Endothelial cell of umbilical vein (primary cell): ENCODE measurements around the gene RTN4RL1. TPM values are rescaled to one million over a fixed set of nuclear protein-coding genes. Genes with fewer than 3 reads are reported as not detected.

ENCODE experiments used
- BruUV-seq: library from RNA; stranded (reverse); fragments of 400-500 nt; replicated peaks from 2 replicates; lab custom pipeline; 2021; lab: Mats Ljungman, UMichigan
- CTCF ChIA-PET: fragments of 300-600, 350-600 bp; sonication (Branson Sonifier 250); formaldehyde crosslinking; loops from one replicate; lab custom pipeline; 2021; ENCODE audit warnings: antibody characterized with exemption, inconsistent platforms; lab: Charles Lee
- POLR2A ChIA-PET: fragments of 300-600, 350-600 bp; sonication (Branson Sonifier 250); formaldehyde crosslinking; loops from one replicate; lab custom pipeline; 2021; ENCODE audit warnings: antibody characterized with exemption, inconsistent platforms; lab: Charles Lee
- DNase-seq: peaks from one replicate; pipeline ENCODE4 v3.0.0-alpha.2; 2011; ENCODE audit warnings: low read depth, low spot score
- FAIRE-seq: peaks from 2 replicates; lab custom pipeline; 2011; peaks lifted over from hg19 to GRCh38; lab: Jason Lieb, UNC
- H2AFZ ChIP-seq: 2 replicates; pipeline ENCODE4 v1.6.0; 2012; ENCODE audit warnings: low read depth, low read length, control low read depth, inconsistent platforms
- H3K27ac ChIP-seq: 2 replicates; pipeline ENCODE4 v1.5.1; 2011; ENCODE audit warnings: low read depth, mild to moderate bottlenecking, control low read depth, low read length, moderate library complexity; ENCODE audit not compliant: insufficient read depth
- H3K27me3 ChIP-seq, 2 experiments: 2 replicates each; pipeline versions ENCODE4 v1.6.0 to v1.6.1; 2011; ENCODE audit warnings: low read length in 2 of 2, mixed read lengths in 1 of 2; ENCODE audit not compliant: control insufficient read depth in 2 of 2, insufficient read depth in 2 of 2
- H3K36me3 ChIP-seq, 2 experiments: 2 replicates in 1 of 2; 3 replicates in 1 of 2; pipeline ENCODE4 v1.5.1; 2011; ENCODE audit warnings: low read length in 2 of 2, mild to moderate bottlenecking in 1 of 2, moderate library complexity in 1 of 2; ENCODE audit not compliant: control insufficient read depth in 2 of 2, insufficient read depth in 2 of 2; ENCODE audit errors: extremely low read depth in 1 of 2
- H3K4me1 ChIP-seq: 3 replicates; pipeline ENCODE4 v1.5.1; 2011; ENCODE audit warnings: mild to moderate bottlenecking, low read length; ENCODE audit not compliant: control insufficient read depth, insufficient read depth; ENCODE audit errors: extremely low read depth
- H3K4me2 ChIP-seq: 2 replicates; pipeline ENCODE4 v1.6.1; 2011; ENCODE audit warnings: low read length, control low read depth, mixed read lengths; ENCODE audit not compliant: insufficient read depth
- H3K4me3 ChIP-seq, 3 experiments: fragments of 200-600 bp in 1 of 3; sonication (generic), shearing (Covaris generic) in 1 of 3; replicated peaks in 1 of 3; 2 replicates each; pipeline ENCODE4 v1.5.1; 2011 to 2016; ENCODE audit warnings: control low read depth in 3 of 3, low read length in 3 of 3, mild to moderate bottlenecking in 2 of 3, inconsistent platforms in 1 of 3, low read depth in 1 of 3, moderate library complexity in 1 of 3; ENCODE audit not compliant: insufficient read depth in 1 of 3
- H3K79me2 ChIP-seq: 2 replicates; pipeline ENCODE4 v1.6.0; 2012; ENCODE audit warnings: low read length, inconsistent platforms; ENCODE audit not compliant: control insufficient read depth, insufficient read depth
- H3K9ac ChIP-seq: replicated peaks from 2 replicates; pipeline ENCODE3; 2011; ENCODE audit warnings: low read length, control low read depth; ENCODE audit not compliant: insufficient read depth; ENCODE audit errors: extremely low read depth
- H3K9me1 ChIP-seq: replicated peaks from 3 replicates; pipeline ENCODE4 v1.6.0; 2011; ENCODE audit warnings: mild to moderate bottlenecking, low read length; ENCODE audit not compliant: control insufficient read depth, insufficient read depth; ENCODE audit errors: extremely low read depth
- H3K9me3 ChIP-seq: replicated peaks from 2 replicates; pipeline ENCODE4 v1.5.1; 2012; ENCODE audit warnings: low read length, inconsistent platforms; ENCODE audit not compliant: control insufficient read depth, insufficient read depth
- H4K20me1 ChIP-seq: replicated peaks from 2 replicates; pipeline ENCODE3; 2011; ENCODE audit warnings: mild to moderate bottlenecking, low read length; ENCODE audit not compliant: control insufficient read depth, insufficient read depth; ENCODE audit errors: extremely low read depth
- CTCF ChIP-seq, 2 donors: IDR thresholded peaks; 1 replicate in 1 of 2; 2 replicates in 1 of 2; pipeline ENCODE4 v1.5.1; 2011; ENCODE audit warnings: low read length in 2 of 2, mild to moderate bottlenecking in 2 of 2, moderate library complexity in 2 of 2, control low read depth in 1 of 2, inconsistent platforms in 1 of 2, low read depth in 1 of 2; ENCODE audit not compliant: insufficient read depth in 1 of 2; ENCODE audit errors: extremely low read depth in 1 of 2
- EZH2 ChIP-seq: IDR thresholded peaks from 2 replicates; pipeline ENCODE4 v1.6.1; 2012; ENCODE audit warnings: borderline replicate concordance, low read depth, mild to moderate bottlenecking, moderate library complexity, low read length, inconsistent platforms; ENCODE audit not compliant: severe bottlenecking
- GATA2 ChIP-seq: IDR thresholded peaks from 2 replicates; pipeline ENCODE4 v1.7.0; 2011; ENCODE audit warnings: low read depth, mild to moderate bottlenecking, moderate library complexity, mixed read lengths, low read length; ENCODE audit not compliant: insufficient read length, insufficient read depth
- JUN ChIP-seq: IDR thresholded peaks from 2 replicates; pipeline ENCODE4 v1.6.1; 2011; ENCODE audit warnings: borderline replicate concordance, low read depth; ENCODE audit not compliant: insufficient read length, insufficient read depth
- MYC ChIP-seq: IDR thresholded peaks from one replicate; pipeline ENCODE4 v1.6.1; 2011; ENCODE audit warnings: mild to moderate bottlenecking, low read depth, low read length
- POLR2A ChIP-seq: IDR thresholded peaks from 2 replicates; pipeline ENCODE4 v1.6.1; 2012; ENCODE audit warnings: low read depth, mild to moderate bottlenecking, control low read depth, low read length
- POLR2AphosphoS5 ChIP-seq: IDR thresholded peaks from 2 replicates; pipeline ENCODE4 v1.6.1; 2012; ENCODE audit warnings: low read depth, mild to moderate bottlenecking, control low read depth, low read length, moderate library complexity; ENCODE audit not compliant: insufficient read depth
- dilution Hi-C: fragments of 300-500 bp; cut with MboI; formaldehyde crosslinking; loops from one replicate; pipeline ENCODE4 v1.15.0; 2019; ENCODE audit warnings: low sequenced_read_pairs; ENCODE audit not compliant: extremely low pct_ligation_motif_present
- intact Hi-C: fragments of 100-400 bp; cut with micrococcal nuclease; formaldehyde crosslinking; loops from one replicate; pipeline ENCODE4 v1.10.0; 2022
- polyA plus RNA-seq, 4 experiments: library from polyadenylated mRNA; depleted of rRNA in 3 of 4; stranded (reverse) in 3 of 4; unstranded in 1 of 4; fragments of >200 nt; gene quantifications; 2 replicates each; pipeline versions ENCODE4 v1.2.1 to v1.2.3, GENCODE V29; 2011 to 2012; ENCODE audit warnings: missing spikeins in 1 of 4
- total RNA-seq: library from RNA; stranded (reverse); gene quantifications from 2 replicates; pipeline ENCODE4 v1.2.3, GENCODE V29; 2021

The RTN4RL1 gene
- total and polyA plus RNA-seq, 2 donors (not counting 3 experiments of a cell fraction or from before 2014, with no cell fraction given) = 0.04 TPM; not detected in 1

GRCh38 chr17:1994707-1995106 is 30.4 kb downstream of the RTN4RL1 start:
- no peaks in the 10 kb centered on the region for H3K9me1 ChIP-seq
- H3K9me3 ChIP-seq = no peaks in the 10 kb centered on the region
- no peaks in the 10 kb centered on the region for H4K20me1 ChIP-seq
- ChIA-PET CTCF (interaction anchor here (0.9 to 1.8 kb wide), 2 partner anchors 11 to 30 kb away, joined by 3 to 4 read pairs; partner anchors contain the start of gene RTN4RL1), POLR2A (no interaction called here)
- BruUV-seq = no TSS peak
- DNase-seq (no peak), FAIRE-seq (no peak)
- H3K4me3 ChIP-seq = no peak overlapping the region
- peaks cover 12 to 20% of the 10 kb centered on the region in 2 experiments for H3K27me3 ChIP-seq
- peaks cover 3% of the 10 kb centered on the region for H3K4me1 ChIP-seq
- intact Hi-C loops = no loop called here
- dilution Hi-C loops = no loop called here
- no peaks in the 10 kb centered on the region for H3K36me3 ChIP-seq
- no peaks in the 10 kb centered on the region for H3K79me2 ChIP-seq
- H3K4me2 ChIP-seq = no peak overlapping the region
- no peak overlapping the region for H3K9ac ChIP-seq
- H3K27ac ChIP-seq = no peak overlapping the region
- no peak overlapping the region for H2AFZ ChIP-seq
- TF ChIP-seq POLR2A (no peak), CTCF (IDR thresholded peaks at IDR 0.05; ENCODE audit: extremely low read depth in 1 of 2, insufficient read depth in 1 of 2, low read depth in 1 of 2, low read length in 2 of 2) (no peak), GATA2 (no peak), POLR2AphosphoS5 (no peak), EZH2 (no peak)

- CTCF ChIA-PET = interaction anchor here (0.7 to 1.1 kb wide), 3 partner anchors 34 to 316 kb away, joined by 3 read pairs; no protein-coding TSS in a partner anchor
- H3K27me3 ChIP-seq = peaks cover 9 to 19% of the 10 kb centered on the region in 2 experiments
- no peaks in the 10 kb centered on the region for H3K36me3 ChIP-seq
- no TSS peak for BruUV-seq
- dilution Hi-C loops (no loop called here), intact Hi-C loops (no loop called here)
- H2AFZ ChIP-seq = no peak overlapping the region
- no peak overlapping the region for H3K9ac ChIP-seq
- H3K4me3 ChIP-seq = no peak overlapping the region
- POLR2A ChIA-PET = no interaction called here
- DNase-seq (no peak), FAIRE-seq (no peak)
- no peak overlapping the region for H3K27ac ChIP-seq
- H3K79me2 ChIP-seq = no peaks in the 10 kb centered on the region
- no peaks in the 10 kb centered on the region for H3K9me1 ChIP-seq
- H3K4me2 ChIP-seq = no peak overlapping the region
- no peaks in the 10 kb centered on the region for H3K9me3 ChIP-seq
- TF ChIP-seq JUN (no peak), POLR2A (no peak), CTCF (IDR thresholded peaks at IDR 0.05; ENCODE audit: extremely low read depth in 1 of 2, insufficient read depth in 1 of 2, low read depth in 1 of 2, low read length in 2 of 2) (no peak), MYC (no peak)
- no peaks in the 10 kb centered on the region for H4K20me1 ChIP-seq
- H3K4me1 ChIP-seq = no peaks in the 10 kb centered on the region
Observed at GRCh38 chr17:1992541-1992940, 32.6 kb downstream of the RTN4RL1 start.
